Stimulated activated CD4-positive, alpha-beta T cell treated with anti-CD3 and anti-CD28 coated beads, Interleukin-2, amount 100 ng/mL, for 24 hours (primary cell): ENCODE measurements around the gene SLC5A6.
A peak's percentile ranks its signal among the peaks of the same experiment; 100 is the strongest.

ENCODE experiments used
- DNase-seq, 2 donors: peaks; one replicate each; pipeline ENCODE4 v3.0.0-alpha.2; 2020

SLC5A6 gene

DNA sequence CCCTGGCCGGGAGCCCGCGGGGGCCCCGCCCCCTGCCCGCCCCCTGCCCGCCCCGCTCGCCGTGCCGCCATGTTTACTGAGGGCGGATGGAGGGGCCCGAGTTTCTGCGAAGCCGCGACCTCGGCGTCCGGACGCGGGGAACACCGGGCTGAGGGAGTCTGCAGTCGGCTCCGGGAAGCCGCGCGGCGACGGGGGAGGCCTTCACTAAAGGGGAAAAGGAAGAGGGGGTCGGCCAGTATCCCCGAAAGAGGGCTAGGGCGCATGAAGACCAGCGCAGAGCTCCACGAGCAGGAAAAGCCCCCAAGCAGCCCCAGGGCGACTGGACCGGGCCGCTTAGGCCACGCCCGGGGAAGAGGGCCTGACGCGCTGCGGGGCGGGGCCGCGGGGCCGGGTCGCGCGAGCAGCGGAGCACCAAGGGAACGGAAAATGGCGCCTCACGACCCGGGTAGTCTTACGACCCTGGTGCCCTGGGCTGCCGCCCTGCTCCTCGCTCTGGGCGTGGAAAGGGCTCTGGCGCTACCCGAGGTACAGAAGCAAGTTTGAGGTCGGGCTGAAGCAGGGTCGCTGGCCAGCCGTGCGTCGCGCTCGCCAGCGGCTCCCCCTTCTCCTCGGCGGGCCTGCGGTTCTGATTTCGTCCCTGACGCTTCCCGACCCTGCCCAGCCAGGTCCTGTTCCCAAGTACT is at the start of gene SLC5A6, which contains the start of gene ATRAID:
SLC5A6 (minus strand) TSS at position 326 of the 683 bp plus-strand sequence. CDS start 4,618 bp downstream, outside the sequence.
ATRAID (plus strand) TSS at position 99 of the 683 bp plus-strand sequence; CDS start at position 427, 328 bp downstream.
- DNase-seq = peak; percentile 88 to 91

DNA sequence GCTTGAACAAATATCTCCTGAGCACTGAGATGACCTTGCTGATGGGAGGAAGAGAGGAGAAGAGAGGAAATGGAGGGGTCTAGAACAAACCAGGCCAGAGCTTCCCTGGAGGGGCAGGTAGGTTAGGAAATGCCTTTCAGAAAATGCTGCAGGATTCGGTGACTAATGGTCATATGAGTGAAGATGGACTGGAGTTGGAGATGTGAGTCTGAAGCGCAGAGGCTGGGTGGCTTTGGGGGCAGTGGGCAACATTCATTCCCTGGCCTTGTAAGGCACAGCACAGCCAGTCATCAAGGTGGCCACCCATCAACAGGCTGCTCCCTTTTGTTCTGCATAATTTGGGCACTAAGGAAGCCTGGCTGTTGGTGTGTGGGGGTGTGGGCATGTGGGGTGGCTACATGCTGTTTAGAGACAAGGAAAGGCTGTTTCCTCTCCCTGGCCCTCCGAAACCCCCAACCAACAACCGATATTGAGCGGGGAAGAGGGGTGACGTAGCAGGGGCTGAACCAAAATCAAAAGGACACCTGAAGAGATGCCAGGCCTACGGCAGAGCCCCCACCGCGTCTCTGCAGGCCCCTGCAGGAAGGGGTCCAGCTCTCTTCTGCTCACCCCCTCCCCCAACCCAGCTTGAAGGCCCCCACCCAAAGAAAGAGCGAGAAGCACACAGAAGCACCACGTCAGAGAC is 49.3 kb upstream of the SLC5A6 start:
- DNase-seq = no peak

DNA sequence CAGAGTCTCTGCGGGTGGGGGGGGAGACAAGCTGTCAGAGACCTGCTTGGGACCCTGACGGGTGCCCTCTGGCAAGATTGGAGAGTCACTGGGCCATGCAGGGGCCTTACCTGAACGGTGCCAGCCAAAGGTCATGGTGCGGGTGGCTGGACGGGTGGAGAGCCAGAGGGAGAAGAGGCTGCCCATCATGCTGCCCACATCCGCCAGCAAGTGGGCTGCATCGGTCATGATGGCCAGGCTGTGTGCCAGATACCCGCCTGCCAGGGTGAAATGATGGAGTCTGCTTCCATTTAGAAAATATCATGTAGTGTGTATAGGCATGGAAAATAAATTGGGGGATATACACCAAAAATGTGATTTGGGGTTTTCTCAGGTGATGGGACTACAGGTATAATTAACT is 46.0 kb upstream of the SLC5A6 start:
- DNase-seq = no peak

DNA sequence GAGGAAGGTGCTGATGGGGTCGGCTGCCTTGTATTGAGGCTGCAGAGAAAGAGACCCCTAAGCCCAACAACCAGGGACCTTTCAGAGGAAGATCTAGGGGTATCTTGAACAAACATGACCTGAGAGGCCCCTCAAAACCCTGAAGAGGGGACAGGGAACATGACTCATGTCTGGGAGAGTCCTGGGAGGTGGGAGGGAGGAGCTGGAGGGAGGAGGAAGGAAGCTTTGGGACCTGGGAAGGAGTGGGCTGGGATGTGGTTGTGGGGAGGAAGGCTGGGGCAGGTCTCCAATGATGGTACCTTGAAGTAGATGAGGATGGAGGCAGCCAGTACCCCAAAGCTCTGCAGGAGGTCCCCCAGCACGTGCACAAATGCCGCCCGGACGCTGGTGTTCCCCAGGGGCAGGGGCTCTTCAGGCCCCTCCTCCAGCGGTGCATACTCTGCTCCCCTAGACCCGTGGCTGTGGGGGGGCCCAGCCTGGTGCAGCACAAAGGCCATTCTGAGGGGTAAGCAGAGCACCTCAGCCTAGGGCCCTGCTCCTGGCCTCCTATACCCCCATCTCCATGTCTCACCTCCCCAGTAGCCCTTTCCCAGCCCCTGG is 44.9 kb upstream of the SLC5A6 start:
- DNase-seq = no peak

DNA sequence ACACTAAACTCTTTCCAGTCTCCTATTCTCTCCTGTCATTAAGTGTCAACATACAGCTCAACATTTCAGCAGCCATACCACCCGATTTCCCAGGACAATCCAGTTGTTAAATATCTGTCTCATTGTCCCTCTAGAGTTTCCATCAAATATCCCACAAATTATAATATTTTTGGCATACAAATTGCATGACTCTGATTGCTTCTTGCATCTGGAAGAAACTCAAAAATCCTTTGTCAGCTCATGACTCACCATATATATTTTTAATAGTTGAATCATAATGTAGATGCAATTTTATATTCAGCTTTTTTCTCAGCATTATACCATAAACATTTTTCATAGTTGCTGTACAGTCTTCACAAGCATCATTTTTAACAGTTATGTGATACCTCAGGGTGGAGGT is 43.6 kb upstream of the SLC5A6 start:
- no peak for DNase-seq

DNA sequence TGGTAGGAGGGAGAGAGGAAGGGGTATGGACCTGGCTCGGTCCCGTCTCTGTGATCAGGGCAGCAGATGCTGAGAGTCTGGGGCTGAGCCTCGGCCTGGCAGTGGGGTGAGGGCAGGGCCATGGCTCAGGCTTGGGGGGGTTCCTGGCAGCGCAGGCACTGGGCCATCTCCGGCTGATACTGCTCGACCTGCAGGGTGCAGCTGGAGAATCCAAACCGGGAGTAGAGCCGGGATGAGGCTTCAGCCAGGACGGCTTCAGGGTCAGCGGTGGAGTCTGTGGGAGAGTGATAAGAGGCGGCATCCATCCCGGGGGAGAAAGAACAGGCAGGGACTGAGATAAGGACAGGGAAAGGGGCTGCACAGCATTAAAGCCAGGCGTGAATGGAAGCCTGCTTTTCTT is 43.1 kb upstream of the SLC5A6 start:
- DNase-seq = no peak

DNA sequence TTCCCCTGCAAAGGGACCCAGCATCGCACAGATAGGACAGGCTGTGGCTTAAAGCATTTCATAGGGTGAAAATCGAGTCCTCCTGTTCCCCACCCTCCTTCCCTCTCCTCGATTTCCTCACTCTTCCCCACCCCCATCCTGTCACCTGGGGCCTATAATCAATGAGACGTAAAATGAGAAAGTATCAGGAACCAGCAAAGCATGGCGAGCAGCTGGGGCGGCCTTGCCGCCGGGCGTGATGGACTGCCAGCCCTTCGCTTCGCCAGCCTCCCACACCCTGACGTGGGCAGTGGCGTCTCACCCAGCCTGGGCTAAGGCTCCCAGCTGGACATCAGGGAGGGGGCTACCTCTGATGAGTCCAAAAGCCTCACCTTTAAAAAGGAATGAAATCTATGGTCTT is 39.7 kb upstream of the SLC5A6 start:
- no peak for DNase-seq

DNA sequence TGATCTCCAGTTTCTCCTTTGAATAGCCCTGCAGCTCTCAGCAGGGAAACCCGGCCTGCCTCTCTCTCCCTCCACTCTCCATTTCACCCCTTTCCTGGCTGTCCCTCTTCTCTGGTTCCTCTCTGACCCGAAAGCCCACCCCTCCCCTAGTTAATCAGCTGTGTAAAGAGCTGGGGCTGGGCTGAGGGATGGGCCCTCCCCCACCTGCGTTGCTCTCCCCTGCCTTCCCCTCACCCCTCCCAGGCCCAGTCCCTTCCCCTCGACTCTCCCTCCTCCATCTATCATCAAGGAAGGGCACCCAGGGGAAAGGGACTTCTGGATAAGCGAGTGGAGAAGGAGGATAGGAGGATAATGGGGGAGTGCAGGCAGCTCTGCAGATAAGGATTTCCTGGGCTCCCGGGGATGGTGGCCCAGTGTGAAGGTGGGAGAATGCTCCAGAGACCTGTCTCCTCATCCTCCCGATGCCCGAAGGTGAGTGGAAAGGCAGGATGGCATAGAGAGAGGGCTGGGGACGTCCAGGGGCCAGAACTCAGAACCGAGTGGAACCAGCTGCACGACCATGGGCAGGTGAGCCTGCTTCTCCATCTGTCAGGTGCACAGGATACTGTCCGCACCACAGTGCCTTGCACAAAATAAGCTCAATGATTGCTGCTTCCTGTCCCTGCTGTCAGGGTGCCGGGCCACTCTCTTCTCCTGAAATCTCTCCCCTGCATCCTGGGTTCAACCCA is 38.7 kb upstream of the SLC5A6 start:
- no peak for DNase-seq

DNA sequence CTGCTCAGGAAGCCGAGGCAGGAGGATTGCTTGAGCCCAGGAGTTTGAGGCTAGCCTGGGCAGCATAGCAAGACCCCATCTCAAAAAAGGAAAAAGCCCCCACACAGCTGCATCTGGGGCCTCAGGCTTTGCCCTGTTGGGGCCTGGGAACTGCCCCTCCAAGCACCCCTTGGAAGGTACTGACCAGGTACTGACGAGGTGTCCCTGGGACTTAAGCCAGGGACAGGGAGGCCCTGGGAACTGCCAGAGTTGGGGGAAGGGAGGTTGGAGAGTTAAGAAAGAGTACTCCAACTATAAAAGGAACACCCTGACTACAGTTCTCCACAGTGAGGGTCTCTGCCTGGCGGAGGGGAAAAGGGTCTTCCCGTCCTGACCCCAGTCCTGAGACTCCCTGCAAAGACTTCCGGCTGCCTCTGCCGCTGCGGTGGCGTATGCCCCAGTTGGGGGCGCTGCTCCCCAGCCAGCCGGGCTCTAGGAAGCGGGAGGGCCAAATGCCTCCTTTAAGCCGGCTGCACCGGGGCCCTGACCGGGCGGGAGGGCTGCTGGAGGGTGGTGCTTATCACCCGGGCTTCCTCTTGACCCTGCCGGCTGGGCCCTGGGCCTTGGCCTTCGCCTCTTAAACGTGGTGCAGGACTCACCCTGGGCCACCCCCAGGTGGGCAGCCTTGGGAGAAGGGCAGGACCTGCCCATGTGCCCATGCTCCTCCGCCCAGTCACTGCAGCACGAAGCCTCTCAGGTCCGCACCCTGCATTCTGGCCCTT is 38.0 kb upstream of the SLC5A6 start:
- peak; percentile 55 to 70 for DNase-seq

DNA sequence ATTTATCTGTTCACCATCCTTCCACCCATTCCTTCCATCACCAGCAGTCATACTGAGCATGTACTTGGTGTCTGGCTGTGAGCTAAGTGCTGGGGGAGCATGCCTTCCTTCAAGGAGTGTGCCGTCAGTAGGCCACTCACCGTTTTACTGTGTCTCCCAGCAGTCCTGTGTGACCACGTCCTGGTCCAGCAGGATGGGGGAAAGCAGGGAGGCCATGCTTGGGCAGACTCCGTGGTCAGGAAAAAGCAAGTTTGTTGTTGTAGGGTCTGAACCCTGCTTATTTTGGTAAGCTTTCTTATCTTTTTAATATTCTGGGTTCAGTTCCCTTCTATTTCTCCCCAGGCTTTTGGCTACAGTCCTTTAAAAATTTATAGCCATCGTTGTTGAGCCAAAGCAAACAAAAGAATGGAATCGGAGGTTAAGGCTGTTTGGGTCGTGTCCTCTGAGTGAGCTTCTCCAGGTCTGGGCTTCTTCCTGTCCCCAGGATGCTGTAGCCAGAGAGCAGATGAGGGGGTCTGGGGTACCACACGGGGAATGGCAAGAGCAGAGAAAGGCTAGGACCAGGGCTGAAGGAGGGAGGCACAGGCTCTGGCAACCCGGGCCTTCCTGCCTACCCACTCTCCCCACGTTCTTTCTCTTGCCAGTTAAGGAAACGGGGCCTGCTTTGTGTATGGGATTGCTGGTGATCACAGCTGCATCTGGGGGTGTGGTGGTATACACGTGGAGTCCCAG is 37.3 kb upstream of the SLC5A6 start:
- no peak for DNase-seq

DNA sequence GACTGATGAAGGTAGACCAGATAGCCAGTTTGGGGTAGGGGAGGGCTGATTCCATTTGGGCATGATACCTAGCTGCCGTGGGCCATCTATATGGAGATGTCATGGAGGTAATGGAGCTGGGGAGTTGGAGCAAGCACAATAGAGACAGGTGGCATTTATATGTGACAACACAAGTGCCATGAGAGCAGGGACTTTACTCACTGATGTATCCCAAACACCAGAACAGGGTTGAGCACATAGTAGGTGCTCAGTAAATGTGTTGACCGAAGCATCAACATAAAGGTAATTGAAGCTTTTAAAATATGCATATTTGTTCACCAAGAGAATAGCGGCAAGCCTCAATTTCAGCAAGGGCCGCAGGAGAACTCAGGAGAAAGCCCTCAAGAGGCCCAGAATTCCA is 35.8 kb upstream of the SLC5A6 start:
- no peak for DNase-seq

DNA sequence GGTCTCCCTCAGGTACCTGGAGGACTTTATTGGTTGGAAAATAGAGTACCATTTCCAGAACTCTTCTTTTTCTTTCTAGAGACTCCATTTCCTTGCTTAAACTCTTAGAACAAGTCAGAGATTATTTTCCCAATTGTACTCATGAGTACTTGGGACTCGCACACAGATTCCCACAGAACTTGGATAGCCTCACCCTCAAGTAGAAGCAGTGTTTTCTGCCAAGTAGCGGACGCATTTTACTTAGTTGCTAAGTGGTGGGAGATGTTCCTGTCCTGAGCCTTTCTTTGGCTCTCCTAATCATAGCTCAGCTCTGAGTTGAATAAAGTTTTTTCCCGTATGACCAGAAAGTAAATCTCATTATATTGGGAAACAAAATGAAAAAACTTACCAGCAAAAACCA is 33.6 kb upstream of the SLC5A6 start:
- DNase-seq = no peak

DNA sequence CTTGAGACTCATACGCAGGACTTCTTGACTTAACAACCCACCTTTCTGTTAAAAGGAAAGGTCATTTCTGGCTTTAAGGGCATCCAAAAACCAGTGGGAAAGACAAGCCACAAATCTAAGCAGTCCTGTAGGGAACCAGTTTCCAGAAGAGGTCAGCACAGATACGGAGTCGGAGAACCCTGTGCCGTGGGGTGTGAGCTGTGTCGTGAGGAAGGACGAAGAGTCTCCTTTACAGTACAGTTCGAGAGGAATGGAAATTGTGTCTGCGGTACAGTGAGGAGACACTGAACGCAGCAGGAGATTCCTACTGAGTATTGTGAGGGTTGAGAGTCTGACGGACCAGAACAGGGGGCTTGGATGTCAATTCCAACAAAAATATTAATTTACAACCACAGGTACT is 33.0 kb upstream of the SLC5A6 start:
- no peak for DNase-seq

DNA sequence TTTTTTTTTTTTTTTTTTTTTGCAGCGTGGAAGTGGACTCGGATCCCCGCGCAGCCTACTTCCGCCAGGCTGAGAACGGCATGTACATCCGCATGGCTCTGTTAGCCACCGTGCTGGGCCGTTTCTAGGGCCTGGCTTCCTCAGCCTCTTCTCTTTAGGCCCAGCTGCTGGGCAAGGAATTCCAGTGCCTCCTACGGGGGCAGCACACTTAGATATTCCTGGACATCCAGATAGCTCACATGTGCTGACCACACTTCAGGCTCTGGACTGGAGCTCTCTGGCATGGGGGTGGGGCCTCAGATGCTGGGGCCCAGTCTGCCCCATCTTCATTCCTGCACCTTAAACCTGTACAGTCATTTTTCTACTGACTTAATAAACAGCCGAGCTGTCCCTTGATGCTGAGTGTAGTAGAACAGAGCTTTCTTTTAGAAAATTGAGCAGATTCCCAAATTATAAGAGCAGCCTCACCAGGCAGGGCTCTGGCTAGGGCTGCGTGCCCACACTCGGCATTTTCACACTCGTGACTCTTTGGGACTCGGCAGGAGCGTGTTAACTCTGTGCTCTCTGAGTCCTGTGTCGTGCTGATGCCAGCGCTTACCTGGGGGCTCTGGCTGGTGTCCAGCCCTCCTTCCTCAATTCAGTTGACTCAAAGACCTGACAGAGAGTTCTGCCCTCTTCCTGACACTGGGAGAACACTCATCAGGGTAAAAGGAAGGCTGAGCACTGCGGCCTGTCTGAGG is 31.5 kb upstream of the SLC5A6 start:
- no peak for DNase-seq

DNA sequence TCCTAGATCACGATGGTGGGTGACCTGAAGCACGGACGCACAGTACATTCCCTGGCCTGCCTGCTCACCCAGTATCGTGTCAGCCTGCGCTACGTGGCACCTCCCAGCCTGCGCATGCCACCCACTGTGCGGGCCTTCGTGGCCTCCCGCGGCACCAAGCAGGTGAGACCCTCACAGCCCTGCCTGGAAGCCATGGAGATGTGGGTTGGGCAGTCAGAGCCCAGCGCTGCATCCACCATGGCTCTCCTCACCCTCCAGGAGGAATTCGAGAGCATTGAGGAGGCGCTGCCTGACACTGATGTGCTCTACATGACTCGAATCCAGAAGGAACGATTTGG is 30.5 kb upstream of the SLC5A6 start:
- no peak for DNase-seq

DNA sequence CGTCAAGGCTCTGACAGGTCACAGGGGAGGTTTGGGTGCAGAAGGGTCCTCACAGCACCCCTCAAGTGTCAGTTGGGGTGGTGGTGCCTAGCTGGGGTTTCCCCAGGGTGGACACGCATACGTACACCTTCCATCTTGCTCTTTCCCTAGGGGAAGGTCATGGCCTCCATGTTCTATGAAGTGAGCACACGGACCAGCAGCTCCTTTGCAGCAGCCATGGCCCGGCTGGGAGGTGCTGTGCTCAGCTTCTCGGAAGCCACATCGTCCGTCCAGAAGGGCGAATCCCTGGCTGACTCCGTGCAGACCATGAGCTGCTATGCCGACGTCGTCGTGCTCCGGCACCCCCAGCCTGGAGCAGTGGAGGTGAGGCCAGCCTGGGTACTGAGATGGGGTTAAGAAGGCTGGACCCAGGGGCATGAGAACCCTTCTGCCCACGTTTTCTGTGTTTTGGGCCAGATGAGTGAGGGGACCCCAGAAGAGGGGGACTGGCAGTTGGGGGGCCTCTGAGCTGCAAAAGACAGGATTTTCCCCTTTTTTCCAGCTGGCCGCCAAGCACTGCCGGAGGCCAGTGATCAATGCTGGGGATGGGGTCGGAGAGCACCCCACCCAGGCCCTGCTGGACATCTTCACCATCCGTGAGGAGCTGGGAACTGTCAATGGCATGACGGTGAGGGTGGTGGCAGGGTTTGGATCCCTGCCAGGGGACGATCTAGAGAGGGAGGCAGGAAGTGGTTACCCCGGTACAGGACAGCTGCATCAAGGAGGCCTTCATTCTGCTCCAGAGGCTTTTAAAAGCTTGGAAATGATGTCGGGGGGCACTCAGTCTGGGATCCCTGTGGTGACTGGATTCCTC is 29.9 kb upstream of the SLC5A6 start:
- no peak for DNase-seq

DNA sequence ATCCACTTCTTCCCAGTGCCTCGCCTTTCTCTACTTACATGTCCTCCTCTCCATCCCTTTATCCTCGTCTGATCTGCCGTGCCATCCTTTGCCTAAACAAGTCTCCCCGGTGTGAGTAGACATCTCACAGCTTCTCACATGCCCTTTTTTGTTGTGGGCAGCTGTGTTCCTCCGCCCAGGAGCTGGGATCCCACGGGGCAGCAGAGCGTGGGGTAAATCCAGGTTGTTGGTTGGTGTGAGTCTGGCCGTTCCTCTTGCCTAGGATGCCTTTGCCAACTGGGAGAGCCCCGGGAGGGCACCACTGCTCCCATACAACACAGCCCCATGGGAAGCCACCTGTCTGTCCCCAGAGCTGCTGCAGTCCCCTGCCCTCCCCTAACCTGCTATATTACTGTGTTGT is 28.3 kb upstream of the SLC5A6 start:
- no peak for DNase-seq

DNA sequence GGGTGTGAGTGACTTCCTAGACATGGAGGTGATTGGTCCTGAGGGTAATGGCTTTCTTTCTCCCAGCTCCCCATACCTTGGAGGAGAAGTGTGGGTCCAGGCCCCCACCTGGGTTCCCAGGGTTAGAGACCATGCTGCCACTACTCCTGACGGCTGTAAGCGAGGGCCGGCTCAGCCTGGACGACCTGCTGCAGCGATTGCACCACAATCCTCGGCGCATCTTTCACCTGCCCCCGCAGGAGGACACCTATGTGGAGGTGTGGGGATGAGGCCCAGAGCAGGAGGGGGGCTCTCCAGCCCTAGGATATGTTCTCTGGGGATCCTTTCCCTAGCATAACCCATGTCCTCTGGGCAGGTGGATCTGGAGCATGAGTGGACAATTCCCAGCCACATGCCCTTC is 26.9 kb upstream of the SLC5A6 start:
- DNase-seq = no peak

DNA sequence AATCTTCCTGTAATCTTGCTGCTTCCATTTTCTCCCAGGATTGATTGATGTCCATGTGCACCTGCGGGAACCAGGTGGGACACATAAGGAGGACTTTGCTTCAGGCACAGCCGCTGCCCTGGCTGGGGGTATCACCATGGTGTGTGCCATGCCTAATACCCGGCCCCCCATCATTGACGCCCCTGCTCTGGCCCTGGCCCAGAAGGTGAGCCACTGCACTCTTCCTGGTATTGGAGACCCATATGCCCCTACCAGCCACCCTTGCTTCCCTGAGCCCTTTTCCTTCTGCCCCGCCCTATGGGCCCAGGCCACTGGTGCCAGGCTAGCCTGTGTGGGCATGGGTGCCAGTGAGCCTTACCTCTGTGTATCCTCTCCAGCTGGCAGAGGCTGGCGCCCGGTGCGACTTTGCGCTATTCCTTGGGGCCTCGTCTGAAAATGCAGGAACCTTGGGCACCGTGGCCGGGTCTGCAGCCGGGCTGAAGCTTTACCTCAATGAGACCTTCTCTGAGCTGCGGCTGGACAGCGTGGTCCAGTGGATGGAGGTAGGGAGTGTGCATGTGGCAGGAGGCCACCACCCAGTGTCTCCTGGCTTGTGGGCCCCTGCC is 25.4 kb upstream of the SLC5A6 start:
- DNase-seq = no peak

DNA sequence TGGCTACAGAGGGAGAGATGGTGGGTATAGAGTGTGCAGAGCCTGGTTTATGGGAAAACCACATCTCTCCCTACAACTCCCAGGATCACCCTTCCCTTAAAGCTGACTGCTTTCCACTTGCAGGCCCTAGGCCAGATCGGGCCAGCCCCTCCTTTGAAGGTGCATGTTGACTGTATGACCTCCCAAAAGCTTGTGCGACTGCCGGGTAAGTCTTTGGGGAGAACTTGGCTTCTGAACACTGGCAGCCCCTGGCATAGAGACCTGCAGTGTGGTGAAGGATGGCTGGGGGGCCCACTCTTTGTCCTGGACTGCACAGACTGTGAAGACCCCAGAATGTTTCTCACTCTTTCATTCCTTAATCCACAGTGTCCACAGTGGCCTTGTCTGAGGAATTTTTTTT is 24.6 kb upstream of the SLC5A6 start:
- DNase-seq = no peak
